Vagina (tissue), 2 donors: ENCODE data around the gene KRT1. TPM values are rescaled to one million over a fixed set of nuclear protein-coding genes. Genes with fewer than 3 reads are reported as not detected.

Source experiments
- DNase-seq, 2 donors: peaks; one replicate each; pipeline ENCODE4 v3.0.0-alpha.2; 2017; ENCODE audit errors: extremely low spot score in 2 of 2
- H3K27ac ChIP-seq: fragments of 200-600 bp; sonication (generic); one replicate; pipeline ENCODE4 v1.5.1; 2019
- H3K27me3 ChIP-seq: fragments of 200-600 bp; sonication (generic); one replicate; pipeline ENCODE4 v1.5.1; 2019
- H3K36me3 ChIP-seq, 2 donors: fragments of 200-600 bp; sonication (generic); one replicate each; pipeline ENCODE4 v1.5.1; 2017 to 2019
- H3K4me1 ChIP-seq: fragments of 200-600 bp; sonication (generic); one replicate; pipeline ENCODE4 v1.5.1; 2019
- H3K4me3 ChIP-seq, 2 donors: fragments of 200-600 bp; sonication (generic); 1 replicate in 1 of 2; 2 replicates in 1 of 2; pipeline ENCODE4 v1.5.1; 2016 to 2019
- H3K9me3 ChIP-seq: fragments of 200-600 bp; sonication (generic); one replicate; pipeline ENCODE4 v1.5.1; 2019
- POLR2A ChIP-seq, 2 donors: fragments of 450-650 bp; IDR thresholded peaks; one replicate each; pipeline ENCODE4 v1.6.1; 2017; ENCODE audit warnings: antibody characterized with exemption in 2 of 2, mild to moderate bottlenecking in 2 of 2, moderate library complexity in 2 of 2
- POLR2AphosphoS5 ChIP-seq, 2 donors: sonication (generic); formaldehyde crosslinking; IDR thresholded peaks; one replicate each; pipeline ENCODE4 v1.9.0; 2017; ENCODE audit warnings: antibody characterized with exemption in 2 of 2, mild to moderate bottlenecking in 2 of 2, low read depth in 1 of 2; ENCODE audit not compliant: insufficient read depth in 1 of 2
- intact Hi-C: fragments of 100-400 bp; cut with DNase I; formaldehyde crosslinking; loops from one replicate; pipeline ENCODE4 v1.15.1; 2023
- total RNA-seq: library from RNA; depleted of rRNA; stranded (reverse); fragments of >200 nt; gene quantifications from one replicate; pipeline ENCODE4 v1.2.3, GENCODE V29; 2016
- TF ChIP-seq, protein P1 (sequence below), 3 experiments: fragments of 450-650 bp in 2 of 3; fragments of 200-600 bp in 1 of 3; sonication (generic) in 1 of 3; IDR thresholded peaks; one replicate each; pipeline ENCODE4 v1.5.1; 2017 to 2019; ENCODE audit warnings: antibody characterized with exemption in 3 of 3, mild to moderate bottlenecking in 2 of 3, moderate library complexity in 2 of 3

The KRT1 gene
- 886 TPM for total RNA-seq

DNA sequence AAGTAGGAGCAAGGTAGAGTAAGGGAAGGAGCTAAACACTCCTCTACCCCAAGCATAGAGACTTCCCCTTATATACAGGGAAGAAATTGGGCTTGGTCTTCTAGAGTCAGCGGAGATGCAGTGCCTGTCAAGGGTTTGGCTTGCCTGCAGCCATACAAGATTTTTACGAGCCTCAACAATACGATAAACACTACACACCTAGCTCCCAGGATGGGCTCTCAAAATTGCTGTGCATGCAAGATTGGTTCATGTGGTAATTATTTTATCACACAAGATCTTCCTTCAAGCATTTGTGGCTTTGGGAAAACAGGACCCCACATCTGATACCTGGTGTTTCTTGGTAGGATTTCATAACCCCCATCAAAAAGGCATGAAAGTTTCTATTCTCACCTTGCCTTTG, at the start of gene KRT1:
Gene KRT1 (minus strand): TSS at position 45 of the 400 bp plus-strand sequence. CDS start 59 bp downstream, outside the sequence.
- DNase-seq: no peak
- no peaks in the 10 kb centered on the region for H3K27me3 ChIP-seq
- TF ChIP-seq POLR2A (IDR thresholded peaks at IDR 0.05): no peak
- TF ChIP-seq, protein P1, sequence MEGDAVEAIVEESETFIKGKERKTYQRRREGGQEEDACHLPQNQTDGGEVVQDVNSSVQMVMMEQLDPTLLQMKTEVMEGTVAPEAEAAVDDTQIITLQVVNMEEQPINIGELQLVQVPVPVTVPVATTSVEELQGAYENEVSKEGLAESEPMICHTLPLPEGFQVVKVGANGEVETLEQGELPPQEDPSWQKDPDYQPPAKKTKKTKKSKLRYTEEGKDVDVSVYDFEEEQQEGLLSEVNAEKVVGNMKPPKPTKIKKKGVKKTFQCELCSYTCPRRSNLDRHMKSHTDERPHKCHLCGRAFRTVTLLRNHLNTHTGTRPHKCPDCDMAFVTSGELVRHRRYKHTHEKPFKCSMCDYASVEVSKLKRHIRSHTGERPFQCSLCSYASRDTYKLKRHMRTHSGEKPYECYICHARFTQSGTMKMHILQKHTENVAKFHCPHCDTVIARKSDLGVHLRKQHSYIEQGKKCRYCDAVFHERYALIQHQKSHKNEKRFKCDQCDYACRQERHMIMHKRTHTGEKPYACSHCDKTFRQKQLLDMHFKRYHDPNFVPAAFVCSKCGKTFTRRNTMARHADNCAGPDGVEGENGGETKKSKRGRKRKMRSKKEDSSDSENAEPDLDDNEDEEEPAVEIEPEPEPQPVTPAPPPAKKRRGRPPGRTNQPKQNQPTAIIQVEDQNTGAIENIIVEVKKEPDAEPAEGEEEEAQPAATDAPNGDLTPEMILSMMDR (IDR thresholded peaks at IDR 0.05): no peak
- no peak for TF ChIP-seq POLR2AphosphoS5 (IDR thresholded peaks at IDR 0.05; ENCODE audit: insufficient read depth in 1 of 2, low read depth in 1 of 2)
- H3K4me3 ChIP-seq: peak within 1 kb of the TSS in 1 of 2 donors; percentile 9
- H3K27ac ChIP-seq: no peak within 1 kb of the TSS
- H3K4me1 ChIP-seq: peaks cover 7% of the 10 kb centered on the region
- intact Hi-C loops: no loop called here
- H3K36me3 ChIP-seq: no peaks in the 10 kb centered on the region
- no peaks in the 10 kb centered on the region for H3K9me3 ChIP-seq

DNA sequence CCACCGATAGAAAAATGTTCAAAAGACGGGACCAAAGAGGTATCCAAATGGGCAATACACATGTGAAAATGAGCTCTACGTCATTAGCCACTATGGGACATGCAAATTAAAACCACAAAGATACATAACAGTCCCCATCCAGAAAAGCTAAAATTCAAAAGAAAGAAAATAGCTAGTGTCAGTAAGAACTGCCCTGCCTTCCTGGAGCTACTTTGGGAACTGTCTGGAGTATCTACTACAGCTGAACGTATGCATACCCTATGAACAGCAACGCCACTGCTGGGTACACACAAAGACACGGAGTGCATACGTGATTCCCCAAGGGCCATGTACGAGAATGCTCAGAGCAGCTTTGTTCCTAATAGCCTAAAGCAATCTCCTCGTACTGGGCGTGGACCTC, 48.9 kb upstream of the KRT1 start:
- DNase-seq: no peak
- H3K27ac ChIP-seq: no peak overlapping the region
- no peaks in the 10 kb centered on the region for H3K27me3 ChIP-seq
- H3K4me1 ChIP-seq: no peaks in the 10 kb centered on the region
- H3K9me3 ChIP-seq: no peaks in the 10 kb centered on the region
- intact Hi-C loops: no loop called here
- TF ChIP-seq POLR2AphosphoS5 (IDR thresholded peaks at IDR 0.05; ENCODE audit: insufficient read depth in 1 of 2, low read depth in 1 of 2) (no peak), POLR2A (IDR thresholded peaks at IDR 0.05) (no peak)
- TF ChIP-seq, protein P1 (IDR thresholded peaks at IDR 0.05): no peak
- H3K4me3 ChIP-seq: no peak overlapping the region
- no peaks in the 10 kb centered on the region for H3K36me3 ChIP-seq

DNA sequence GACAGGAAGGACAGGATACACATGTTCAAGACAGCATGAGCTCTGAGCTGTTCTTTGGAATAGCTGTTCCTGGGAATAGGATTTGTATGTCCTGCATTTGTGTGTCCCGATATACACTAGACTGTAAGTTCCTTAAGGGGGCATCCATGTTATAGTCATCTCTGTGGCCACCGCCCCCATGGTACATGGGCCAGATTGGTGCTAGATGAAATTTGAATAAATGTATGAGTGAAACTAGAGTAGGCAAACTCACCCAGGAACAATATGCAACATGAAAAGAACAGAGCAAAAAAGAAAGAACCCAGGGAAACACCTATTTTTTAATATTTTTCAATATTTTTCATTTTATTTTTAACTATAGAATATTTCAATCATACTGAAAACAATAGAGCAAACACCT, 48.2 kb upstream of the KRT1 start:
- no peak overlapping the region for H3K4me3 ChIP-seq
- H3K36me3 ChIP-seq: no peaks in the 10 kb centered on the region
- no peak overlapping the region for H3K27ac ChIP-seq
- intact Hi-C loops: no loop called here
- TF ChIP-seq, protein P1 (IDR thresholded peaks at IDR 0.05): no peak
- TF ChIP-seq POLR2A (IDR thresholded peaks at IDR 0.05): no peak
- TF ChIP-seq POLR2AphosphoS5 (IDR thresholded peaks at IDR 0.05; ENCODE audit: insufficient read depth in 1 of 2, low read depth in 1 of 2): no peak
- no peaks in the 10 kb centered on the region for H3K4me1 ChIP-seq
- H3K9me3 ChIP-seq: no peaks in the 10 kb centered on the region
- H3K27me3 ChIP-seq: no peaks in the 10 kb centered on the region
- no peak for DNase-seq

DNA sequence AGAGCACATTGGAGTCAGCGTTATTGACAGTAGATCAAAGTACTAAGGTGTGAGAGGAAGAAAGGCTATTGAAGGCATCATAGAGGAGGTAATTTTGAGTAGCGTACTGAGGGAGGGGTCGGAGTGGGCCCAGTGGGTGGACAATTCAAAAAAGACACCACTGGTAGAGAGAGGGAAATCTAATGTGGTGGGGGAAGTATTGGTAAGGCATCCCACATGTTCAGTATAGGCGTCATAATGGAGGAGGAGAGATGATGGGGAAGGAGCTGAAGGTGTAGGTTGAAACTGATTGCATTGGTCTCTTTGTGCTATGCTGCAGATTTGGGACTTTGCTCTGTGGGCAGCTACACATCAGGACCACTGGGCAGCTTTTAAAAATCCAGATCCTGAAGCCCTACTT, 46.8 kb upstream of the KRT1 start:
- no peaks in the 10 kb centered on the region for H3K4me1 ChIP-seq
- DNase-seq: no peak
- H3K27ac ChIP-seq: no peak overlapping the region
- intact Hi-C loops: no loop called here
- TF ChIP-seq, protein P1 (IDR thresholded peaks at IDR 0.05): no peak
- TF ChIP-seq POLR2A (IDR thresholded peaks at IDR 0.05): no peak
- TF ChIP-seq POLR2AphosphoS5 (IDR thresholded peaks at IDR 0.05; ENCODE audit: insufficient read depth in 1 of 2, low read depth in 1 of 2): no peak
- no peaks in the 10 kb centered on the region for H3K9me3 ChIP-seq
- H3K4me3 ChIP-seq: no peak overlapping the region
- H3K27me3 ChIP-seq: no peaks in the 10 kb centered on the region
- no peaks in the 10 kb centered on the region for H3K36me3 ChIP-seq

DNA sequence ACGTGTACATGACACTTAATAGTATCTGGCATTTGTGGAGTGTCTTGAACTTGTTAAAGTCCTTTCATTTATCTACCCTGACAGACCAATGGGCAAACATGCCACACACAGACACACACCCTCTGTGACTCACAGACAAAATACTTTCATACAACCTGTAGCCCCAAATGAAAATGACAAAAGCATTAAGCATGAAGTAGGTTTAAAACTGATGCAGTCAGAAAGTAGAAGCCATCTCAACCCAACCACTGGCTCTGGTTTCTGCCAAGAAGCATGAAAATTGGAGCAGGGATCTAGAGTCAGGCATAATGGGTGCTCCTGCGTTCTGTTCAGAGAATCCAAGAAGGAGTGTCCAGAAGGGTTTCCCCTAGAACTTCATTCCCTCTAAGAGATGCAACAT, 46.2 kb upstream of the KRT1 start:
- Histone ChIP-seq H3K4me1 (no peaks in the 10 kb centered on the region), H3K27me3 (no peaks in the 10 kb centered on the region), H3K36me3 (no peaks in the 10 kb centered on the region), H3K4me3 (no peak overlapping the region), H3K27ac (no peak overlapping the region), H3K9me3 (no peaks in the 10 kb centered on the region)
- no peak for DNase-seq
- no peak for TF ChIP-seq POLR2A (IDR thresholded peaks at IDR 0.05)
- TF ChIP-seq, protein P1 (IDR thresholded peaks at IDR 0.05): no peak
- intact Hi-C loops: no loop called here
